ENCODE measurements around the gene MEIOB.
"Not testable (repeated sequence)": the region's sequence is repeated elsewhere in the genome, so short reads cannot be mapped to it uniquely, and the experiment has no call there.

The MEIOB gene

GRCh38 chr16:1809281-1809801 lies 62.6 kb downstream of the MEIOB start:
- DNase-seq, result no peak

GRCh38 chr16:1808691-1809090 lies 63.3 kb downstream of the MEIOB start:
- DNase-seq, result no peak

- DNase-seq, result no peak
Observed at GRCh38 chr16:1807626-1808025, 64.3 kb downstream of the MEIOB start.

- DNase-seq, result no peak
Observed at GRCh38 chr16:1800701-1801100, 71.3 kb downstream of the MEIOB start.

GRCh38 chr16:1799263-1799662 lies 72.7 kb downstream of the MEIOB start:
- not testable (repeated sequence) for DNase-seq

- DNase-seq, result no peak
Observed at GRCh38 chr16:1794908-1795666, 76.9 kb downstream of the MEIOB start.

- no peak for DNase-seq
Observed at GRCh38 chr16:1794221-1794871, 77.6 kb downstream of the MEIOB start.

- DNase-seq, result no peak
Observed at GRCh38 chr16:1793578-1794220, 78.3 kb downstream of the MEIOB start, which contains the start of gene IGFALS. IGFALS (minus strand) TSS chr16:1793705; CDS start chr16:1793652, 53 bp downstream.

GRCh38 chr16:1792836-1793577 lies 79.0 kb downstream of the MEIOB start:
- no peak for DNase-seq

GRCh38 chr16:1791943-1792812 lies 79.8 kb downstream of the MEIOB start:
- DNase-seq, result no peak

- DNase-seq, result no peak
Observed at GRCh38 chr16:1791256-1791942, 80.6 kb downstream of the MEIOB start.

- DNase-seq, result no peak
Observed at GRCh38 chr16:1790611-1791255, 81.2 kb downstream of the MEIOB start.

- no peak for DNase-seq
Observed at GRCh38 chr16:1790261-1790610, 81.7 kb downstream of the MEIOB start.

- no peak for DNase-seq
Observed at GRCh38 chr16:1789643-1790045, 82.3 kb downstream of the MEIOB start.

GRCh38 chr16:1788708-1789100 lies 83.3 kb downstream of the MEIOB start:
- DNase-seq, result no peak

GRCh38 chr16:1788095-1788707 lies 83.8 kb downstream of the MEIOB start:
- DNase-seq, result no peak

GRCh38 chr16:1787322-1788094 lies 84.5 kb downstream of the MEIOB start:
- DNase-seq, result no peak

- no peak for DNase-seq
Observed at GRCh38 chr16:1787056-1787321, 85.0 kb downstream of the MEIOB start.

- DNase-seq, result no peak
Observed at GRCh38 chr16:1786242-1787055, 85.5 kb downstream of the MEIOB start.
